GM10266 (cell line): Measurements from ENCODE around the gene PMM1.

Experiments
- DNase-seq: peaks from one replicate; pipeline ENCODE4 v3.0.0; 2012; ENCODE audit errors: extremely low spot score
- CTCF ChIP-seq: IDR thresholded peaks from 2 replicates; pipeline ENCODE4 v1.5.1; 2012; ENCODE audit warnings: mild to moderate bottlenecking, low read depth; ENCODE audit not compliant: control insufficient read depth, insufficient read depth; ENCODE audit errors: missing control alignments

PMM1 gene

DNA sequence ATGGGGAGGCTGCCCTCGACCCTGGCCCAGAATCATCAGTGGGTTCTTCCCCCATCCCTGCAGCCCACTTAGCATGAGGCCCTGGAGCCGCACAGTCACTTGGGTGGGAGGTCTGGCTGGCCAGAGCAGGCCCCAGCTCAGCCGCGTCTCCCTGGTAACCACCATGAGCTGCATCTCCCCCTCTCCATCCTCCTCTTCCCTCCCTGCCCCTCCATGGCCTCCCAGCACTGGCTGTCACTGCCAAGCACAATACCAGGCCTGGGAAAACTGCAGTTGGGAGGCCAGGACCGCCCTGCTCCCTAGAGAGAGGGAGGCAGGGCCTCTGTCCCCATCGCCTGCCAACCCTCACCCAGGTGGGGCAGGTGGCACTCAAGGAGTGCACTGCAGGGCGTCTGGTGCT lies 20.8 kb downstream of the PMM1 start:
- DNase-seq: no peak
- no peak for TF ChIP-seq CTCF

GRCh38 chr22:41567512-41567768 lies 22.2 kb downstream of the PMM1 start:
- no peak for DNase-seq
- TF ChIP-seq CTCF: no peak

GRCh38 chr22:41565403-41566054 lies 24.1 kb downstream of the PMM1 start:
- no peak for DNase-seq
- no peak for TF ChIP-seq CTCF

DNA sequence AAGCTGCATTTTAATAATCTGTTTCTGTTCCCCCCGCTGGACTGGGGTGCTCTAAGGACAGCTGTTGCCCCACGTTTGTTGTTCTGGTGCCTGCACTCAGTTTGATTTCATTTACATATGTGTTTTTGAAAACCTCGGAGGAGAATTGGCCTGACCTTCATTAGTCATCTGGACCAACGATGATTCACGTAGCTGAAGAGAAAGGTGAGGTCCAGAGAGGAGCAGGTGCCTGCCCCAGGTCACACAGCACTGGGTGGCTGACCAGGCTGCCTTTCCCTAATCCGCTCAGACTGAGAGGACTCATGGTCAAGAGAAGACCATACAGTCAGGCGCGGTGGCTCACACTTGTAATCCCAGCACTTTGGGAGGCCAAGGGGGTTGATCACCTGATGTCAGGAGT lies 25.1 kb downstream of the PMM1 start:
- no peak for TF ChIP-seq CTCF

GRCh38 chr22:41563051-41563711 lies 26.5 kb downstream of the PMM1 start:
- no peak for TF ChIP-seq CTCF
- DNase-seq: no peak

More for the DNA sequence above, 25.1 kb downstream of the PMM1 start:
- DNase-seq: no peak

DNA sequence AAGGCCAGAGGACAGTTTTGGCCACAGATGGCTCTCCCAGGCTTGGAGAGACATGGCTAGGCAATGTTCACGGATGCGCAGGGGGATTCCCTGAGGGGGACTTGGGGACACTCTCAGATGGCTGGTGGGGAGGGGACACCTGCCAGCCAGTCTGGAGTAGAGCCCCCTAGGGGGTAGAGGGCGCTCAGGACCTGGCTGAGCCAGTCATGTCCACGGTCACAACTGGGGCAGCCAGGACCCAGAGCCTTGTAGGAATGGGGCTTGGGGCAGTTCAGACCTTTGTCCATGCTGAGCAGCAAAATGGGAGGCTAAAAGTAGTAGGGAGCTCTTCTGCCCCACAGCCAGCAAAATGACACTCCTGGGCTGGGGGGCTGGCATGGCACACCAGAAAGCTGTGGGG lies 27.2 kb downstream of the PMM1 start:
- DNase-seq: no peak
- TF ChIP-seq CTCF: no peak

DNA sequence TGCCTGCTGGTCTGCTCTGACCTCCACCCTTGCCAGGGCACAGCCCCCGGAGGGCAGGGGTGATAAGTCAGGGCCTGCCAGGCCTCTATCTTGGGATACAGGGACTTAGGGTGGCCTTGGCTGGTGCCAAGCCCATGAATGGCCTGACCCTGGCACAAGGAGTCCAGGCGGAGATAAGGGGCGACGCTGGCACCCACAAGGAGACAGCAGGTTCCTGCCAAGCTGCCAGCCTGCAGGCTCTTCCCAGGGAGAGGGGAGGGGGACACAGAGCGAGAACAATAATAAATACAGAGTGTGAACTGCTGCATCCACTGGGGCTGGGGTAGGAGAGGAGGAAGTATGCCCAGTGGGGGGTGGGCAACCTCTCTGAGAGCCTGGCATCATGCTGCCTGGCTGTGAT lies 27.9 kb downstream of the PMM1 start:
- TF ChIP-seq CTCF: no peak

More for the DNA sequence above, 27.9 kb downstream of the PMM1 start:
- no peak for DNase-seq
